ENCODE data around the gene DDX3X. TPM values are rescaled to one million over a fixed set of nuclear protein-coding genes. Genes with fewer than 3 reads are reported as not detected.

DDX3X gene
- total and polyA plus RNA-seq, 9 of the 15 experiments (the other 6 are each of a cell fraction or from before 2014, with no cell fraction given) = 51.3 to 232 (median 138) TPM

GRCh38 chrX:41339148-41339547 is 5.2 kb downstream of the DDX3X start:
- WGBS (ENCODE audit: insufficient coverage, low coverage, missing lambda C conversion rate) = 86% methylated on average over 4 of the region's 4 CpGs
- Histone ChIP-seq H3K4me2 (ENCODE audit: insufficient read depth, low read length) (no peak overlapping the region), H3K79me2 (ENCODE audit: control insufficient read depth, insufficient read depth, low read length) (peaks cover 93% of the 10 kb centered on the region), H3K36me3 (ENCODE audit: control insufficient read depth, insufficient read depth, low read length) (peaks cover 89% of the 10 kb centered on the region), H3K27me3 (ENCODE audit: control insufficient read depth in 2 of 2, insufficient read depth in 2 of 2, low read length in 2 of 2) (no peaks in the 10 kb centered on the region), H3K9me3 (replicated peaks; ENCODE audit: control insufficient read depth, insufficient read depth, low read depth, low read length) (no peaks in the 10 kb centered on the region), H2AFZ (ENCODE audit: low read depth, low read length) (no peak overlapping the region), H3K4me3 (no peak overlapping the region), H3K27ac (ENCODE audit: extremely low read depth, low read depth, low read length) (no peak overlapping the region), H4K20me1 (replicated peaks; ENCODE audit: control insufficient read depth, insufficient read depth, low read length) (peaks cover 63% of the 10 kb centered on the region), H3K4me1 (replicated peaks in 1 of 2; ENCODE audit: control insufficient read depth in 2 of 2, insufficient read depth in 2 of 2, low read length in 2 of 2) (peaks cover 0 to 16% of the 10 kb centered on the region in 2 experiments; a peak in 2 of 5 replicates), H3K9me1 (ENCODE audit: control insufficient read depth, insufficient read depth, low read length) (peaks cover 10% of the 10 kb centered on the region), H3K9ac (ENCODE audit: insufficient read depth in 1 of 2, low read depth in 2 of 2, low read length in 2 of 2) (no peak overlapping the region)
- in situ Hi-C loops (cut with MboI) = loop anchor here (10.0 kb wide), 1 partner anchor 106 kb away; the partner anchor contains the start of gene NYX
- BruUV-seq (replicated peaks) = no TSS peak
- ATAC-seq (no peak), DNase-seq (ENCODE audit: extremely low read depth in 1 of 4, low spot score in 3 of 4) (no peak), FAIRE-seq (no peak)
- ChIA-PET CTCF (ENCODE audit: low intra/inter-chr PET ratio) (no interaction called here), POLR2A (interaction anchor here (3.0 kb wide), 1 partner anchor 10 kb away, joined by 7 read pairs; no protein-coding TSS in a partner anchor)
- TF ChIP-seq, protein P1, sequence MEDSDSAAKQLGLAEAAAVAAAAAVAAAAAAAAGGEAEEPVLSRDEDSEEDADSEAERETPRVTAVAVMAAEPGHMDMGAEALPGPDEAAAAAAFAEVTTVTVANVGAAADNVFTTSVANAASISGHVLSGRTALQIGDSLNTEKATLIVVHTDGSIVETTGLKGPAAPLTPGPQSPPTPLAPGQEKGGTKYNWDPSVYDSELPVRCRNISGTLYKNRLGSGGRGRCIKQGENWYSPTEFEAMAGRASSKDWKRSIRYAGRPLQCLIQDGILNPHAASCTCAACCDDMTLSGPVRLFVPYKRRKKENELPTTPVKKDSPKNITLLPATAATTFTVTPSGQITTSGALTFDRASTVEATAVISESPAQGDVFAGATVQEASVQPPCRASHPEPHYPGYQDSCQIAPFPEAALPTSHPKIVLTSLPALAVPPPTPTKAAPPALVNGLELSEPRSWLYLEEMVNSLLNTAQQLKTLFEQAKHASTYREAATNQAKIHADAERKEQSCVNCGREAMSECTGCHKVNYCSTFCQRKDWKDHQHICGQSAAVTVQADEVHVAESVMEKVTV (CRISPR knock-in tag; IDR thresholded peaks at IDR 0.05) = no peak
- TF ChIP-seq TEAD4 (IDR thresholded peaks at IDR 0.05; ENCODE audit: low read length) (no peak), TEAD4 (CRISPR knock-in tag; IDR thresholded peaks at IDR 0.05; ENCODE audit: borderline replicate concordance) (no peak), SMARCA5 (IDR thresholded peaks at IDR 0.05) (no peak), SRSF9 (IDR thresholded peaks at IDR 0.05; ENCODE audit: borderline replicate concordance, low read depth, low read length) (no peak), ZNF431 (CRISPR knock-in tag; IDR thresholded peaks at IDR 0.05) (no peak), ZNF778 (CRISPR knock-in tag; IDR thresholded peaks at IDR 0.05) (no peak), ETV6 (IDR thresholded peaks at IDR 0.05; ENCODE audit: borderline replicate concordance in 1 of 2, low read depth in 2 of 2, low read length in 1 of 2) (no peak), ETV6 (CRISPR knock-in tag; IDR thresholded peaks at IDR 0.05; ENCODE audit: borderline replicate concordance) (no peak), HDAC1 (IDR thresholded peaks at IDR 0.05) (no peak), FOXA3 (CRISPR knock-in tag; conservative IDR thresholded peaks at IDR 0.05 in 1 of 2, IDR thresholded peaks at IDR 0.05 in 1 of 2) (no peak), TFAP4 (CRISPR knock-in tag; IDR thresholded peaks at IDR 0.05; ENCODE audit: borderline replicate concordance) (no peak), RFX5 (IDR thresholded peaks at IDR 0.05; ENCODE audit: low read depth, low read length) (no peak), BRF1 (IDR thresholded peaks at IDR 0.05; ENCODE audit: borderline replicate concordance, extremely low read depth, insufficient read length) (no peak), ZNF589 (CRISPR knock-in tag; IDR thresholded peaks at IDR 0.05; ENCODE audit: low read depth) (no peak), MBD2 (IDR thresholded peaks at IDR 0.05; ENCODE audit: borderline replicate concordance, low read depth) (no peak)
- intact Hi-C loops (cut with micrococcal nuclease) = no loop called here
